ENCODE data around the gene MRPL46.

- no peak for TF ChIP-seq FOXP2 (optimal IDR thresholded peaks at IDR 0.05; ENCODE audit: borderline replicate concordance, extremely low read depth, extremely low read length, insufficient read depth)
- TF ChIP-seq SIN3A (IDR thresholded peaks at IDR 0.05; ENCODE audit: borderline replicate concordance, insufficient read depth, low read length), result no peak
- TF ChIP-seq TAF1 (IDR thresholded peaks at IDR 0.05; ENCODE audit: borderline replicate concordance, insufficient read depth, low read length), result no peak
Observed at GRCh38 chr15:88509321-88509720, 42.1 kb upstream of the MRPL46 start.

All from PFSK-1 (cell line).